Nephron progenitor cell (in vitro differentiated cells): ENCODE measurements around the gene ETDC.
A peak's percentile ranks its signal among the peaks of the same experiment; 100 is the strongest.

Experiments used
- DNase-seq: peaks from one replicate; pipeline ENCODE4 v3.0.0; 2021
- H3K27ac Mint-ChIP-seq: 2 replicates; pipeline ENCODE4 v1.8.0; 2021; ENCODE audit warnings: mild to moderate bottlenecking, moderate library complexity, mixed read lengths
- H3K27me3 Mint-ChIP-seq: 2 replicates; pipeline ENCODE4 v1.8.0; 2021; ENCODE audit warnings: mild to moderate bottlenecking, low read depth, mixed read lengths; ENCODE audit not compliant: poor library complexity
- H3K36me3 Mint-ChIP-seq: 2 replicates; pipeline ENCODE4 v1.8.0; 2021; ENCODE audit warnings: low read depth, mixed read lengths
- H3K4me1 Mint-ChIP-seq: 2 replicates; pipeline ENCODE4 v1.8.0; 2021; ENCODE audit warnings: mixed read lengths
- H3K4me3 Mint-ChIP-seq: 2 replicates; pipeline ENCODE4 v1.8.0; 2021; ENCODE audit warnings: mild to moderate bottlenecking, moderate library complexity, mixed read lengths
- H3K9me3 Mint-ChIP-seq: 2 replicates; pipeline ENCODE4 v1.8.0; 2021; ENCODE audit warnings: mild to moderate bottlenecking, moderate library complexity, mixed read lengths
- TF ChIP-seq, protein P1 (sequence below): fragments of 200-600 bp; sonication (generic); IDR thresholded peaks from 2 replicates; pipeline ENCODE4 v1.5.0; 2021; ENCODE audit warnings: antibody characterized with exemption

ETDC gene

DNA sequence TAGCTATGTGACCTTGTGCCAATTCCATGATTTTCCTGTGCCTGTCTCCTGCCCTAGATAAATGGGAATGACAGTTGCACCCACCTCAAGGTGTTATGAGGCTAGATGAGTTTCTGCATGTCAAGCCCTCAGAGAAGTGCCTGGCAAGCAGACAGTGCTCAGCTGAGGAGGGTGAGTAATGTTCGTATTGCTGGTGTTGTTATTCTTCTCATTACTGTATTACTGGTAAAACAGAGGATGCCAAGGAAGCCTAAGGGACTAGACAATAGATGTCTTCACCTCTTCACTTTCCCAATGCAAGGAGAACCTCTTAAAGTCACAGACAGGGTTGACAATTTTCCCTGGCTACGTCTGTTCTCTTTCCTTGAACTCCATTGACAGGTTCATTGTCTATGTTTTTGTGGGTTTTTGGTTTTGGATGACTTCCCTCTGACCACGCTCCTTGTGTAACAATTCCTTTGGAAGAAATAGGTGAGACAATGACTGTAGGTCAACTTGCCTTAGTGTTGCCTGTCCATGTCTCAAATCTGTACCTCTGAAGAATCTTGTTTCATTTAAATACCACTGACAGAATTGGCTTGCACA is 19.2 kb downstream of the ETDC start:
- Mint-ChIP-seq H3K27ac (no peak overlapping the region), H3K4me3 (no peak overlapping the region), H3K9me3 (peaks cover 66% of the 10 kb centered on the region), H3K27me3 (peaks cover 3% of the 10 kb centered on the region), H3K4me1 (peaks cover 23% of the 10 kb centered on the region), H3K36me3 (peaks cover 51% of the 10 kb centered on the region)
- DNase-seq: no peak
- TF ChIP-seq, protein P1, sequence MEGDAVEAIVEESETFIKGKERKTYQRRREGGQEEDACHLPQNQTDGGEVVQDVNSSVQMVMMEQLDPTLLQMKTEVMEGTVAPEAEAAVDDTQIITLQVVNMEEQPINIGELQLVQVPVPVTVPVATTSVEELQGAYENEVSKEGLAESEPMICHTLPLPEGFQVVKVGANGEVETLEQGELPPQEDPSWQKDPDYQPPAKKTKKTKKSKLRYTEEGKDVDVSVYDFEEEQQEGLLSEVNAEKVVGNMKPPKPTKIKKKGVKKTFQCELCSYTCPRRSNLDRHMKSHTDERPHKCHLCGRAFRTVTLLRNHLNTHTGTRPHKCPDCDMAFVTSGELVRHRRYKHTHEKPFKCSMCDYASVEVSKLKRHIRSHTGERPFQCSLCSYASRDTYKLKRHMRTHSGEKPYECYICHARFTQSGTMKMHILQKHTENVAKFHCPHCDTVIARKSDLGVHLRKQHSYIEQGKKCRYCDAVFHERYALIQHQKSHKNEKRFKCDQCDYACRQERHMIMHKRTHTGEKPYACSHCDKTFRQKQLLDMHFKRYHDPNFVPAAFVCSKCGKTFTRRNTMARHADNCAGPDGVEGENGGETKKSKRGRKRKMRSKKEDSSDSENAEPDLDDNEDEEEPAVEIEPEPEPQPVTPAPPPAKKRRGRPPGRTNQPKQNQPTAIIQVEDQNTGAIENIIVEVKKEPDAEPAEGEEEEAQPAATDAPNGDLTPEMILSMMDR: no peak

DNA sequence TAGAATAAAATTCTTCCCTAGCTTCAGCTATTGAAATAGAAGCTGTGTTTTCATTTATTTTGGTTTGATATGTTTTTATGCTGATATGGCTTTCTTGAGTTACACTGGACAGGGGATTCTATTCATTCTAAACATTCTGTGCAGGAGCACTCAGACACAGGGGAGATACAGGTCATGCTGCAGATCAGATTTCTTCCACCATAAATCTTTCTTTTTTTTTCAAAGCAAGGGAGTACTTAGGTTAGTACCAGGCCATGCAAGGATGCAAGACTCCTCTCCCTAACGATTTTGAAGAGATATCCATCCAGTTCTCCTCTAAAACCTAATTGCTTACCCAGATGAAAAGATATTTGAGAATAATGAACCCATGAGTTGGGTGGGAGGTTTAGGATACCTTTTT is 21.4 kb downstream of the ETDC start:
- Mint-ChIP-seq H3K36me3 (peaks cover 47% of the 10 kb centered on the region), H3K9me3 (peaks cover 55% of the 10 kb centered on the region), H3K4me1 (peaks cover 23% of the 10 kb centered on the region), H3K27me3 (peaks cover 3% of the 10 kb centered on the region), H3K4me3 (no peak overlapping the region), H3K27ac (no peak overlapping the region)
- TF ChIP-seq, protein P1: no peak
- DNase-seq: no peak

DNA sequence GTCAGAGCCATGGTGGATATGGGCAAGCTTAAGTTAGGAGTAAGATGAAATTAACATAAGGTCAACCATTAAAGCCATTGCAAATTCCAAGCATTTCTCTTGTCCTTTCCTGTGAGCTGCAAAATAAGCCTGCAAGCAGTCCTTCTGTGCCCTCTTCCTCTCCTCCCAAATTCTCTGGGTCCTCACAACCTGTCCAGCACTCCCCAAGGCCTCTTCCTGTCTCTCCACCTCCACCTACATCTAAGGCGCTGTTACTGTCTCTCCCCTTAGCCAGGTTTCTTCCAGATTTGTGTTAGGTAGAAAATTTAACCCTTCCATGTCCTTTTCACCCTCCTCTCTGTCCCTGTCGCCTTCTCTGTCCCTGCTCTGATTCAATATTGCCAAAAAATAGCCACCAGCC is 22.2 kb downstream of the ETDC start:
- peaks cover 40% of the 10 kb centered on the region for H3K36me3 Mint-ChIP-seq
- peaks cover 23% of the 10 kb centered on the region for H3K4me1 Mint-ChIP-seq
- peaks cover 54% of the 10 kb centered on the region for H3K9me3 Mint-ChIP-seq
- DNase-seq: no peak
- TF ChIP-seq, protein P1: no peak
- peaks cover 3% of the 10 kb centered on the region for H3K27me3 Mint-ChIP-seq
- no peak overlapping the region for H3K27ac Mint-ChIP-seq
- no peak overlapping the region for H3K4me3 Mint-ChIP-seq

DNA sequence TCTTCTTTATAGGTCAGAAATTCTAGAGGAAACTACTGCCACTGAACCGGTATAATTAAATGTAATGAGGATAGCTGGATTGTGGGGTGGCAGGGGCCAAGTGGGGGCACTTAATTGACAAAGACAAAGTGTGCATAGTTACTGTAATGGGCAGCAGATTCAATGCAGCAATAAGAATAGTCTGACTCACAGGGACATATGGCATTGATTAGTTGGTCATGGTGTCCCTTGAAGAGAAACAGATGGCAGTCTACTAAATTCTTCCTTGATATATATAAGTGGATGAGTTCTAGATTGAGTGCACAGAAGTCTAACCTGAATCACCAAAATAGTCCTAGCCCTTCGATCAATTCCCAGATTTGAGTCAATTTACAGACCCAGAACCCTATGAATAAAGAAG is 31.6 kb downstream of the ETDC start:
- TF ChIP-seq, protein P1: no peak
- peak overlapping the region; percentile 89 for H3K4me3 Mint-ChIP-seq

DNA sequence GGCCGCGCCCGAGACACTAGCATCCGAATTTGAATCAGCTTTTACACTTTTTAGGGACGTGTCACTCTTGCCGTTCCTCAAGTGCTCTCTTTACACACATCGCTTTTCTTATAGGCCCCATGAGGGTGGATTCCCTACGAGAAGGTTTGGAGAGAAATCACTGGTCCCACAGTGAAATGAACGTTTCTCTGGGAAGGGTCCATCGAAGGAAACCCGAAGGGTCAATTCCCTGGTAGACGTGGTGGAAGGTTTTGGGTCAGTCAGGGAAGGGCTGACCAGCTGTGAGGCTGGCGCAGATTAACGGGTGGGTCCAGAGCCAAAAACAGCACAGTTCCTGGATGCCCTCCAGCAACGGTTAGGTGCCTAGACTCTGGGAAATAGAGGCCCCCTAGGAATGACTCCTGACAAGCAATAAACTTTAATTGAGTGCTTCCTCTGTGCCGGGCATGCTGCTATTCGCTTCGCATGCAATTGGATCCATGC is 35.9 kb downstream of the ETDC start:
- Mint-ChIP-seq H3K27me3 (no peaks in the 10 kb centered on the region), H3K36me3 (peaks cover 2% of the 10 kb centered on the region), H3K9me3 (peaks cover 38% of the 10 kb centered on the region), H3K4me3 (peak overlapping the region; percentile 93), H3K4me1 (peaks cover 40% of the 10 kb centered on the region), H3K27ac (peak overlapping the region; percentile 77)
- peak; percentile 7 for DNase-seq
- TF ChIP-seq, protein P1: no peak

More for the DNA sequence above, 31.6 kb downstream of the ETDC start:
- Mint-ChIP-seq H3K9me3 (peaks cover 48% of the 10 kb centered on the region), H3K4me1 (peaks cover 36% of the 10 kb centered on the region), H3K36me3 (no peaks in the 10 kb centered on the region), H3K27ac (no peak overlapping the region), H3K27me3 (peaks cover 2% of the 10 kb centered on the region)
- DNase-seq: no peak

DNA sequence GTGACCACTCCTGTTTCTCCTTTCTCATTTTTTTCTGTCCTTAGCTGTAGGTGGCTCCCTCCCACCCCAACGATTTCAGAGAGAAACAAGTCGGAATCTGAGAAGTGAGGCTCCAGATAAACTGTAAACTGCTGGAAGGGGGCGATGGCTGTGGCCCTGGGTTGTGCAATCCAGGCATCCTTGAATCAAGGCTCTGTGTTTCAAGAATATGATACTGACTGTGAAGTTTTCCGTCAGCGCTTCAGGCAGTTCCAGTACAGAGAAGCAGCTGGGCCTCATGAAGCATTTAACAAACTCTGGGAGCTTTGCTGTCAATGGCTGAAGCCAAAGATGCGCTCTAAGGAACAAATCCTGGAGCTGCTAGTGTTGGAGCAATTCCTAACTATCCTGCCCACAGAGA is 37.7 kb downstream of the ETDC start:
- H3K9me3 Mint-ChIP-seq: peaks cover 49% of the 10 kb centered on the region
- H3K4me3 Mint-ChIP-seq: no peak overlapping the region
- TF ChIP-seq, protein P1: no peak
- no peak overlapping the region for H3K27ac Mint-ChIP-seq
- H3K36me3 Mint-ChIP-seq: peaks cover 15% of the 10 kb centered on the region
- no peaks in the 10 kb centered on the region for H3K27me3 Mint-ChIP-seq
- DNase-seq: no peak
- peaks cover 22% of the 10 kb centered on the region for H3K4me1 Mint-ChIP-seq
